Neural progenitor cell (in vitro differentiated cells): Measurements from ENCODE around the gene DYTN.

Experiments
- EZH2 ChIP-seq: fragments of 200-600 bp; sonication (generic); IDR thresholded peaks from 2 replicates; pipeline ENCODE4 v1.6.1; 2017; ENCODE audit warnings: antibody characterized with exemption, mild to moderate bottlenecking, moderate library complexity
- EZH2phosphoT487 ChIP-seq: fragments of 200-600 bp; sonication (generic); IDR thresholded peaks from 2 replicates; pipeline ENCODE4 v1.6.1; 2017; ENCODE audit warnings: antibody characterized with exemption
- TF ChIP-seq, protein P1 (sequence below): fragments of 200-600 bp; sonication (generic); IDR thresholded peaks from 2 replicates; pipeline ENCODE4 v1.5.1; 2017; ENCODE audit warnings: antibody characterized with exemption, mild to moderate bottlenecking

DNA sequence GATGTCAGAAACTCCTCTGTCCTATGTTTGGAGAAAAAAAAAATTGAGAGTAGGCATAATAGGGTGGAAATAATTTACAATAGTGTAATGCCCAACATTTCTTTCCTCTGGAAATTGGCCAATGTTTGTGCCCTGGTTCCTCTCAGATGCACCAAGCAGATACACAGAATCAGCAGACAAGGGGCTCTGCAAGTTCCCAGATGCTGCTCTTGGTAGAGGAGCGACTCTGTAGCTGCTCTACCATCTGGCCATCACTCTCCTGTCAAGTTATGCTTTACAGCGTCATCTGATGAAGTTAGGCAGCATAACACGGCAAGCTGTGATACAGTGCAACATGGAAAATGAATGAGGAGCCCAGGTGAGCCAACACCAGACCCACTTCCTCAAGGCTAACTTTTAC is 1.6 kb downstream of the DYTN start:
- TF ChIP-seq, protein P1, sequence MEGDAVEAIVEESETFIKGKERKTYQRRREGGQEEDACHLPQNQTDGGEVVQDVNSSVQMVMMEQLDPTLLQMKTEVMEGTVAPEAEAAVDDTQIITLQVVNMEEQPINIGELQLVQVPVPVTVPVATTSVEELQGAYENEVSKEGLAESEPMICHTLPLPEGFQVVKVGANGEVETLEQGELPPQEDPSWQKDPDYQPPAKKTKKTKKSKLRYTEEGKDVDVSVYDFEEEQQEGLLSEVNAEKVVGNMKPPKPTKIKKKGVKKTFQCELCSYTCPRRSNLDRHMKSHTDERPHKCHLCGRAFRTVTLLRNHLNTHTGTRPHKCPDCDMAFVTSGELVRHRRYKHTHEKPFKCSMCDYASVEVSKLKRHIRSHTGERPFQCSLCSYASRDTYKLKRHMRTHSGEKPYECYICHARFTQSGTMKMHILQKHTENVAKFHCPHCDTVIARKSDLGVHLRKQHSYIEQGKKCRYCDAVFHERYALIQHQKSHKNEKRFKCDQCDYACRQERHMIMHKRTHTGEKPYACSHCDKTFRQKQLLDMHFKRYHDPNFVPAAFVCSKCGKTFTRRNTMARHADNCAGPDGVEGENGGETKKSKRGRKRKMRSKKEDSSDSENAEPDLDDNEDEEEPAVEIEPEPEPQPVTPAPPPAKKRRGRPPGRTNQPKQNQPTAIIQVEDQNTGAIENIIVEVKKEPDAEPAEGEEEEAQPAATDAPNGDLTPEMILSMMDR = no peak
- TF ChIP-seq EZH2phosphoT487 (no peak), EZH2 (no peak)
